Measurements from ENCODE around the gene NENF.

NENF gene

GRCh38 chr1:212488436-212489283 lies 55.9 kb downstream of the NENF start:
- no peak overlapping the region for H3K4me3 ChIP-seq (ENCODE audit: low read length, poor library complexity, severe bottlenecking)
- H3K4me2 ChIP-seq (ENCODE audit: low read depth, low read length, poor library complexity, severe bottlenecking) = no peak overlapping the region
- H2AFZ ChIP-seq (ENCODE audit: low read length) = no peak overlapping the region
- no peaks in the 10 kb centered on the region for H3K27me3 ChIP-seq (ENCODE audit: insufficient read depth, low read length, poor library complexity, severe bottlenecking)
- TF ChIP-seq CTCF (conservative IDR thresholded peaks at IDR 0.05; ENCODE audit: low read length) = no peak
- no peak for TF ChIP-seq EZH2phosphoT487 (IDR thresholded peaks at IDR 0.05; ENCODE audit: borderline replicate concordance)
- no peaks in the 10 kb centered on the region for H3K79me2 ChIP-seq (ENCODE audit: insufficient read depth, low read length)
- no peaks in the 10 kb centered on the region for H3K9me3 ChIP-seq (ENCODE audit: insufficient read depth, low read depth, low read length)
- no peaks in the 10 kb centered on the region for H3K36me3 ChIP-seq (ENCODE audit: insufficient read depth, low read length)
- no peak overlapping the region for H3K9ac ChIP-seq (ENCODE audit: low read depth, low read length, poor library complexity, severe bottlenecking)
- no peaks in the 10 kb centered on the region for H3F3A ChIP-seq (ENCODE audit: low read depth)
- no peaks in the 10 kb centered on the region for H3K9me2 ChIP-seq (replicated peaks; ENCODE audit: low read depth, low read length)
- no peaks in the 10 kb centered on the region for H4K20me1 ChIP-seq (ENCODE audit: insufficient read depth, low read length, poor library complexity, severe bottlenecking)
- no peaks in the 10 kb centered on the region for H3K4me1 ChIP-seq (ENCODE audit: insufficient read depth, low read length, poor library complexity, severe bottlenecking)

GRCh38 chr1:212489284-212489859 lies 56.7 kb downstream of the NENF start:
- Histone ChIP-seq H3K9ac (ENCODE audit: low read depth, low read length, poor library complexity, severe bottlenecking) (no peak overlapping the region), H3K36me3 (ENCODE audit: insufficient read depth, low read length) (no peaks in the 10 kb centered on the region), H3K9me3 (ENCODE audit: insufficient read depth, low read depth, low read length) (no peaks in the 10 kb centered on the region), H3K79me2 (ENCODE audit: insufficient read depth, low read length) (no peaks in the 10 kb centered on the region), H4K20me1 (ENCODE audit: insufficient read depth, low read length, poor library complexity, severe bottlenecking) (no peaks in the 10 kb centered on the region), H3F3A (ENCODE audit: low read depth) (no peaks in the 10 kb centered on the region), H3K4me3 (ENCODE audit: low read length, poor library complexity, severe bottlenecking) (no peak overlapping the region), H3K27me3 (ENCODE audit: insufficient read depth, low read length, poor library complexity, severe bottlenecking) (no peaks in the 10 kb centered on the region), H3K4me1 (ENCODE audit: insufficient read depth, low read length, poor library complexity, severe bottlenecking) (no peaks in the 10 kb centered on the region), H3K9me2 (replicated peaks; ENCODE audit: low read depth, low read length) (no peaks in the 10 kb centered on the region), H3K4me2 (ENCODE audit: low read depth, low read length, poor library complexity, severe bottlenecking) (no peak overlapping the region), H2AFZ (ENCODE audit: low read length) (no peak overlapping the region)
- no peak for TF ChIP-seq CTCF (conservative IDR thresholded peaks at IDR 0.05; ENCODE audit: low read length)
- no peak for TF ChIP-seq EZH2phosphoT487 (IDR thresholded peaks at IDR 0.05; ENCODE audit: borderline replicate concordance)

- H3K4me1 ChIP-seq (ENCODE audit: insufficient read depth, low read length, poor library complexity, severe bottlenecking) = no peaks in the 10 kb centered on the region
Observed at GRCh38 chr1:212490276-212490675, 57.6 kb downstream of the NENF start.

More at GRCh38 chr1:212490276-212490675, 57.6 kb downstream of the NENF start:
- Histone ChIP-seq H4K20me1 (ENCODE audit: insufficient read depth, low read length, poor library complexity, severe bottlenecking) (no peaks in the 10 kb centered on the region), H3F3A (ENCODE audit: low read depth) (no peaks in the 10 kb centered on the region), H3K4me3 (ENCODE audit: low read length, poor library complexity, severe bottlenecking) (no peak overlapping the region), H3K9me3 (ENCODE audit: insufficient read depth, low read depth, low read length) (no peaks in the 10 kb centered on the region), H3K9ac (ENCODE audit: low read depth, low read length, poor library complexity, severe bottlenecking) (no peak overlapping the region), H3K4me2 (ENCODE audit: low read depth, low read length, poor library complexity, severe bottlenecking) (no peak overlapping the region), H3K27me3 (ENCODE audit: insufficient read depth, low read length, poor library complexity, severe bottlenecking) (no peaks in the 10 kb centered on the region), H3K9me2 (replicated peaks; ENCODE audit: low read depth, low read length) (no peaks in the 10 kb centered on the region), H3K36me3 (ENCODE audit: insufficient read depth, low read length) (no peaks in the 10 kb centered on the region), H3K79me2 (ENCODE audit: insufficient read depth, low read length) (no peaks in the 10 kb centered on the region), H2AFZ (ENCODE audit: low read length) (no peak overlapping the region)
- TF ChIP-seq CTCF (conservative IDR thresholded peaks at IDR 0.05; ENCODE audit: low read length) (no peak), EZH2phosphoT487 (IDR thresholded peaks at IDR 0.05; ENCODE audit: borderline replicate concordance) (no peak)
